HepG2 (cell line): ENCODE data around the gene NDUFS1. TPM values are rescaled to one million over a fixed set of nuclear protein-coding genes. Genes with fewer than 3 reads are reported as not detected.

Experiments
- ASH2L ChIP-seq: fragments of 300-600, 200-600 bp; sonication (generic); IDR thresholded peaks from 2 replicates; pipeline ENCODE4 v1.7.0; 2017; ENCODE audit warnings: low read depth, mild to moderate bottlenecking, moderate library complexity, mixed read lengths, low read length; ENCODE audit not compliant: insufficient read length
- ATAD3A ChIP-seq: sonication (generic); formaldehyde crosslinking; IDR thresholded peaks from 2 replicates; pipeline ENCODE4 v1.4.0; 2020; ENCODE audit warnings: missing genetic modification reagents
- ATF4 ChIP-seq, 2 experiments: fragments of 450-650 bp in 1 of 2; sonication (generic) in 1 of 2; formaldehyde crosslinking; IDR thresholded peaks; 2 replicates each; pipeline versions ENCODE4 v1.5.0 to v1.8.0; 2020 to 2022; ENCODE audit warnings: mild to moderate bottlenecking in 1 of 2, missing genetic modification reagents in 1 of 2
- DZIP1 ChIP-seq: sonication (generic); formaldehyde crosslinking; IDR thresholded peaks from 2 replicates; pipeline ENCODE4 v1.5.0; 2020; ENCODE audit warnings: mild to moderate bottlenecking, missing genetic modification reagents
- HES4 ChIP-seq: sonication (generic); formaldehyde crosslinking; IDR thresholded peaks from 2 replicates; pipeline ENCODE4 v1.9.0; 2021; ENCODE audit warnings: mild to moderate bottlenecking, missing genetic modification reagents, borderline replicate concordance
- KMT2B ChIP-seq: IDR thresholded peaks from 2 replicates; pipeline ENCODE4 v1.6.1; 2016; ENCODE audit warnings: missing genetic modification reagents, missing compliant biosample characterization
- RCOR2 ChIP-seq: IDR thresholded peaks from 2 replicates; pipeline ENCODE4 v1.6.1; 2016; ENCODE audit warnings: missing biosample characterization, missing genetic modification reagents
- SOX13 ChIP-seq, 3 experiments: fragments of 450-650 bp in 1 of 3; sonication (generic) in 1 of 3; formaldehyde crosslinking in 1 of 3; IDR thresholded peaks in 2 of 3; conservative IDR thresholded peaks in 1 of 3; 2 replicates each; pipeline versions ENCODE4 v1.5.0 to v1.6.1; 2016 to 2020; ENCODE audit warnings: antibody characterized with exemption in 1 of 3, mild to moderate bottlenecking in 1 of 3, missing compliant biosample characterization in 1 of 3, missing genetic modification reagents in 1 of 3, moderate library complexity in 1 of 3
- ZBED4 ChIP-seq: sonication (generic); formaldehyde crosslinking; IDR thresholded peaks from 2 replicates; pipeline ENCODE4 v1.4.0; 2020; ENCODE audit warnings: missing genetic modification reagents, borderline replicate concordance
- ZBTB38 ChIP-seq: sonication (generic); formaldehyde crosslinking; IDR thresholded peaks from 2 replicates; pipeline ENCODE4 v1.5.1; 2020; ENCODE audit warnings: mild to moderate bottlenecking, missing genetic modification reagents
- ZBTB49 ChIP-seq: sonication (generic); formaldehyde crosslinking; IDR thresholded peaks from 2 replicates; pipeline ENCODE4 v1.4.0; 2020; ENCODE audit warnings: missing genetic modification reagents, borderline replicate concordance
- ZFP41 ChIP-seq: sonication (generic); formaldehyde crosslinking; IDR thresholded peaks from 2 replicates; pipeline ENCODE4 v1.4.0; 2020; ENCODE audit warnings: mild to moderate bottlenecking, missing genetic modification reagents, borderline replicate concordance
- ZNF451 ChIP-seq: sonication (generic); formaldehyde crosslinking; IDR thresholded peaks from 2 replicates; pipeline ENCODE4 v1.5.0; 2020; ENCODE audit warnings: mild to moderate bottlenecking, missing genetic modification reagents
- ZNF468 ChIP-seq: sonication (generic); formaldehyde crosslinking; IDR thresholded peaks from 2 replicates; pipeline ENCODE4 v1.8.0; 2022; ENCODE audit warnings: mild to moderate bottlenecking, moderate library complexity, missing genetic modification reagents
- ZNF720 ChIP-seq: sonication (generic); formaldehyde crosslinking; IDR thresholded peaks from 2 replicates; pipeline ENCODE4 v1.4.0; 2020; ENCODE audit warnings: missing genetic modification reagents
- ZNF747 ChIP-seq: sonication (generic); formaldehyde crosslinking; IDR thresholded peaks from 2 replicates; pipeline ENCODE4 v1.8.1; 2023; ENCODE audit warnings: missing genetic modification reagents, mild to moderate bottlenecking, borderline replicate concordance
- ZNF788 ChIP-seq: sonication (generic); formaldehyde crosslinking; IDR thresholded peaks from 2 replicates; pipeline ENCODE4 v1.5.0; 2020; ENCODE audit warnings: mild to moderate bottlenecking, missing genetic modification reagents, borderline replicate concordance
- polyA plus RNA-seq, 8 experiments: library from polyadenylated mRNA; depleted of rRNA in 3 of 8; stranded (reverse) in 7 of 8; unstranded in 1 of 8; fragments of >200 nt; fragmentation: Illumina TruSeq in 4 of 8; extraction: Trizol in 4 of 8; gene quantifications; 2 replicates each; pipeline versions ENCODE4 v1.2.1 to v1.2.3, GENCODE V29; 2011 to 2016; ENCODE audit warnings: low read depth in 4 of 8, missing spikeins in 1 of 8, mixed read lengths in 1 of 8; ENCODE audit not compliant: insufficient read depth in 1 of 8
- total RNA-seq, 5 experiments: library from RNA; depleted of rRNA; stranded (reverse); fragments of >200 nt; fragmentation: Illumina TruSeq; extraction: Trizol; gene quantifications; 2 replicates each; pipeline ENCODE4 v1.2.3, GENCODE V29; 2016; ENCODE audit warnings: low read depth in 1 of 5

Gene NDUFS1
- total and polyA plus RNA-seq, 2 of the 13 experiments (the other 11 are each of a cell fraction or from before 2014, with no cell fraction given) = 139 to 242 TPM

DNA sequence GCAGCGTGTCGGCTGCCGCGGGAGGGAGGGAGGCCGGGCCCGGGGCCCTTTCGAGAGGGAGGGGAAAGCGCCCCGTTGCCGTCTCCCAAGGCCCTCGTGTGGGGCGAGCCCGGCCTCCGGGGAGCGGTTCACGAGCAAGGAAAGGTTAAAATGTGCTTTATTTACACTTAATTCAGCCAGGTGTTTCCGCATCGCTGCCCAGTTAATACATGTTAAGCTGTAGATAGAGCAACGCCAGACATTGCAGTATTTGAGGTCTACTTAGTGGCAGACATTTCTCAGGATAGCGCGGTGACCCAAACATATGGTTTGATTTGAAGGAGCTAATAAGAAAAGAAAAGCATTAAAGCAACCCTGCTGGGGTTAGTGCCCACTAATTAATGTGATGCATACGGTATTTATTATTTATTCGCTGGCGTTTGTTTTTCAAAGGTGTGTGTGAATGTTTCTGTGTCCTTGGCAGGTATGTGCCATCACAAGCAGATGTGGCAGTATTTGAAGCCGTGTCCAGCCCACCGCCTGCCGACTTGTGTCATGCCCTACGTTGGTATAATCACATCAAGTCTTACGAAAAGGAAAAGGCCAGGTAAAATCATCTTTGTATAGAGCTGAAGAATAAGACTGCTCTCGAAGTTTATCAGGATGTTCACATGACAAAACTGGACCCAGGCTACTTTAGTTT lies 1.0 kb upstream of the NDUFS1 start (continued):
- TF ChIP-seq DZIP1 (CRISPR knock-in tag) (no peak), ZNF451 (CRISPR knock-in tag) (no peak), HES4 (no peak), ZNF720 (CRISPR knock-in tag) (no peak), ZNF788 (no peak), ZBTB49 (CRISPR knock-in tag) (peak; percentile 37; the same call in 1 of the 2 replicates), ASH2L (peak; percentile 6), ATF4 (CRISPR knock-in tag; IDR thresholded peaks at IDR 0.05) (0 out of 4 replicates have a peak, but pooled peaks of 1 of the 2 experiments have one; percentile 23), ATAD3A (CRISPR knock-in tag) (no peak), ZFP41 (CRISPR knock-in tag) (no peak), ZBED4 (no peak), ZNF747 (no peak), SOX13 (IDR thresholded peaks at IDR 0.05) (no peak), SOX13 (CRISPR knock-in tag; conservative IDR thresholded peaks at IDR 0.05 in 1 of 2, IDR thresholded peaks at IDR 0.05 in 1 of 2) (no peak), KMT2B (no peak), RCOR2 (CRISPR knock-in tag) (no peak), ZBTB38 (CRISPR knock-in tag) (no peak), ZNF468 (CRISPR knock-in tag) (0 out of 2 replicates have a peak, but pooled peaks have one; percentile 44)
